Glomerular visceral epithelial cell (primary cell): ENCODE measurements around the gene COL20A1.

Experiments used
- DNase-seq: peaks from one replicate; pipeline ENCODE4 v3.0.0-alpha.2; 2016; ENCODE audit errors: extremely low spot score

The COL20A1 gene

GRCh38 chr20:63277466-63278272, 15.3 kb upstream of the COL20A1 start:
- DNase-seq: no peak

- DNase-seq: no peak
Observed at GRCh38 chr20:63278661-63279060, 14.3 kb upstream of the COL20A1 start.

- no peak for DNase-seq
Observed at GRCh38 chr20:63279931-63280330, 13.1 kb upstream of the COL20A1 start.

- no peak for DNase-seq
Observed at GRCh38 chr20:63280371-63280770, 12.6 kb upstream of the COL20A1 start.

GRCh38 chr20:63280929-63281545, 11.9 kb upstream of the COL20A1 start:
- DNase-seq: no peak

- DNase-seq: no peak
Observed at GRCh38 chr20:63281742-63282665, 11.0 kb upstream of the COL20A1 start.

- DNase-seq: no peak
Observed at GRCh38 chr20:63282946-63283345, 10.0 kb upstream of the COL20A1 start.

- no peak for DNase-seq
Observed at GRCh38 chr20:63283397-63284082, 9.4 kb upstream of the COL20A1 start.

GRCh38 chr20:63284083-63284440, 8.9 kb upstream of the COL20A1 start:
- no peak for DNase-seq

- DNase-seq: no peak
Observed at GRCh38 chr20:63284544-63284949, 8.4 kb upstream of the COL20A1 start.

- no peak for DNase-seq
Observed at GRCh38 chr20:63284981-63285524, 7.9 kb upstream of the COL20A1 start.

- DNase-seq: no peak
Observed at GRCh38 chr20:63285636-63286615, 7.1 kb upstream of the COL20A1 start.

- DNase-seq: no peak
Observed at GRCh38 chr20:63286781-63287696, 5.9 kb upstream of the COL20A1 start.

- DNase-seq: no peak
Observed at GRCh38 chr20:63287697-63288580, 5.0 kb upstream of the COL20A1 start.

GRCh38 chr20:63288581-63289251, 4.3 kb upstream of the COL20A1 start:
- DNase-seq: no peak

- no peak for DNase-seq
Observed at GRCh38 chr20:63289311-63290135, 3.5 kb upstream of the COL20A1 start.
